ENCODE data around the gene KANSL3. TPM values are rescaled to one million over a fixed set of nuclear protein-coding genes. Genes with fewer than 3 reads are reported as not detected.
"Not testable (repeated sequence)": the region's sequence is repeated elsewhere in the genome, so short reads cannot be mapped to it uniquely, and the experiment has no call there.

The KANSL3 gene
- total RNA-seq, 1 donor from 2014 or later, result 36.3 TPM

DNA sequence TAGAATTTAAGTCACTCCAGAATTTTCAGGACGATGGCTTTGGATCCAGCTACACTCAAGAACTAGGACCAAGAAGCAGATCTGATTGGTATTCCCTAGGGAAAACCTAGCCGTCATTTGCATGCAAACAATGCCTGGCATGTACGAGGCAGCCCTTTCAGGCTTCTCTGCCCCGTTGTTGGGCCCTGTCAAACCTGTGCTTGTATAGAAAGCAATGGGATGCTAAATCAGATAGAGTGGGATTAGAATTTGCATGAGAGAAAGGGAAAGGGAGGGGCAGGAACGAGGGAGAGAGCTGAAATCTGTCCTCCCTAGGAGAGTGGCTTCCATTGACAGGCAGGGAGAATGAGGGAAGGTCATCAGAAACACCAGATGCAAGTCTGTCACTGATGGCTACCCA is 73.0 kb downstream of the KANSL3 start:
- no peak for DNase-seq (ENCODE audit: low spot score)
- Mint-ChIP-seq H3K4me1 (ENCODE audit: unreplicated experiment) (peaks cover 6% of the 10 kb centered on the region), H3K4me3 (ENCODE audit: unreplicated experiment) (no peak overlapping the region), H3K36me3 (ENCODE audit: low read depth, unreplicated experiment) (no peaks in the 10 kb centered on the region), H3K27me3 (ENCODE audit: unreplicated experiment) (no peaks in the 10 kb centered on the region), H3K27ac (ENCODE audit: unreplicated experiment) (no peak overlapping the region), H3K9me3 (ENCODE audit: unreplicated experiment) (no peaks in the 10 kb centered on the region)
- TF ChIP-seq, protein P1, sequence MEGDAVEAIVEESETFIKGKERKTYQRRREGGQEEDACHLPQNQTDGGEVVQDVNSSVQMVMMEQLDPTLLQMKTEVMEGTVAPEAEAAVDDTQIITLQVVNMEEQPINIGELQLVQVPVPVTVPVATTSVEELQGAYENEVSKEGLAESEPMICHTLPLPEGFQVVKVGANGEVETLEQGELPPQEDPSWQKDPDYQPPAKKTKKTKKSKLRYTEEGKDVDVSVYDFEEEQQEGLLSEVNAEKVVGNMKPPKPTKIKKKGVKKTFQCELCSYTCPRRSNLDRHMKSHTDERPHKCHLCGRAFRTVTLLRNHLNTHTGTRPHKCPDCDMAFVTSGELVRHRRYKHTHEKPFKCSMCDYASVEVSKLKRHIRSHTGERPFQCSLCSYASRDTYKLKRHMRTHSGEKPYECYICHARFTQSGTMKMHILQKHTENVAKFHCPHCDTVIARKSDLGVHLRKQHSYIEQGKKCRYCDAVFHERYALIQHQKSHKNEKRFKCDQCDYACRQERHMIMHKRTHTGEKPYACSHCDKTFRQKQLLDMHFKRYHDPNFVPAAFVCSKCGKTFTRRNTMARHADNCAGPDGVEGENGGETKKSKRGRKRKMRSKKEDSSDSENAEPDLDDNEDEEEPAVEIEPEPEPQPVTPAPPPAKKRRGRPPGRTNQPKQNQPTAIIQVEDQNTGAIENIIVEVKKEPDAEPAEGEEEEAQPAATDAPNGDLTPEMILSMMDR (IDR thresholded peaks at IDR 0.05; ENCODE audit: unreplicated experiment), result no peak

GRCh38 chr2:96564563-96564962 is 73.5 kb downstream of the KANSL3 start:
- no peak overlapping the region for H3K27ac Mint-ChIP-seq (ENCODE audit: unreplicated experiment)
- H3K4me3 Mint-ChIP-seq (ENCODE audit: unreplicated experiment), result no peak overlapping the region
- no peaks in the 10 kb centered on the region for H3K36me3 Mint-ChIP-seq (ENCODE audit: low read depth, unreplicated experiment)
- TF ChIP-seq, protein P1 (IDR thresholded peaks at IDR 0.05; ENCODE audit: unreplicated experiment), result no peak
- peaks cover 4% of the 10 kb centered on the region for H3K4me1 Mint-ChIP-seq (ENCODE audit: unreplicated experiment)
- DNase-seq (ENCODE audit: low spot score), result no peak
- no peaks in the 10 kb centered on the region for H3K27me3 Mint-ChIP-seq (ENCODE audit: unreplicated experiment)
- no peaks in the 10 kb centered on the region for H3K9me3 Mint-ChIP-seq (ENCODE audit: unreplicated experiment)

- DNase-seq (ENCODE audit: low spot score), result no peak
- no peak overlapping the region for H3K4me3 Mint-ChIP-seq (ENCODE audit: unreplicated experiment)
- no peaks in the 10 kb centered on the region for H3K36me3 Mint-ChIP-seq (ENCODE audit: low read depth, unreplicated experiment)
- H3K27ac Mint-ChIP-seq (ENCODE audit: unreplicated experiment), result no peak overlapping the region
- no peaks in the 10 kb centered on the region for H3K9me3 Mint-ChIP-seq (ENCODE audit: unreplicated experiment)
- H3K27me3 Mint-ChIP-seq (ENCODE audit: unreplicated experiment), result no peaks in the 10 kb centered on the region
- H3K4me1 Mint-ChIP-seq (ENCODE audit: unreplicated experiment), result no peaks in the 10 kb centered on the region
- TF ChIP-seq, protein P1 (IDR thresholded peaks at IDR 0.05; ENCODE audit: unreplicated experiment), result no peak
Measured at GRCh38 chr2:96564026-96564425, 74.1 kb downstream of the KANSL3 start.

- H3K27ac Mint-ChIP-seq (ENCODE audit: unreplicated experiment), result no peak overlapping the region
- no peaks in the 10 kb centered on the region for H3K9me3 Mint-ChIP-seq (ENCODE audit: unreplicated experiment)
- H3K4me1 Mint-ChIP-seq (ENCODE audit: unreplicated experiment), result no peaks in the 10 kb centered on the region
- peaks cover 6% of the 10 kb centered on the region for H3K27me3 Mint-ChIP-seq (ENCODE audit: unreplicated experiment)
- no peak for DNase-seq (ENCODE audit: low spot score)
- TF ChIP-seq, protein P1 (IDR thresholded peaks at IDR 0.05; ENCODE audit: unreplicated experiment), result no peak
- no peaks in the 10 kb centered on the region for H3K36me3 Mint-ChIP-seq (ENCODE audit: low read depth, unreplicated experiment)
- H3K4me3 Mint-ChIP-seq (ENCODE audit: unreplicated experiment), result no peak overlapping the region
Measured at GRCh38 chr2:96558485-96558884, 79.6 kb downstream of the KANSL3 start.

GRCh38 chr2:96558061-96558460 is 80.1 kb downstream of the KANSL3 start:
- DNase-seq (ENCODE audit: low spot score), result no peak
- Mint-ChIP-seq H3K27me3 (ENCODE audit: unreplicated experiment) (peaks cover 6% of the 10 kb centered on the region), H3K4me1 (ENCODE audit: unreplicated experiment) (no peaks in the 10 kb centered on the region), H3K4me3 (ENCODE audit: unreplicated experiment) (no peak overlapping the region), H3K36me3 (ENCODE audit: low read depth, unreplicated experiment) (no peaks in the 10 kb centered on the region), H3K27ac (ENCODE audit: unreplicated experiment) (no peak overlapping the region), H3K9me3 (ENCODE audit: unreplicated experiment) (no peaks in the 10 kb centered on the region)
- TF ChIP-seq, protein P1 (IDR thresholded peaks at IDR 0.05; ENCODE audit: unreplicated experiment), result no peak

DNA sequence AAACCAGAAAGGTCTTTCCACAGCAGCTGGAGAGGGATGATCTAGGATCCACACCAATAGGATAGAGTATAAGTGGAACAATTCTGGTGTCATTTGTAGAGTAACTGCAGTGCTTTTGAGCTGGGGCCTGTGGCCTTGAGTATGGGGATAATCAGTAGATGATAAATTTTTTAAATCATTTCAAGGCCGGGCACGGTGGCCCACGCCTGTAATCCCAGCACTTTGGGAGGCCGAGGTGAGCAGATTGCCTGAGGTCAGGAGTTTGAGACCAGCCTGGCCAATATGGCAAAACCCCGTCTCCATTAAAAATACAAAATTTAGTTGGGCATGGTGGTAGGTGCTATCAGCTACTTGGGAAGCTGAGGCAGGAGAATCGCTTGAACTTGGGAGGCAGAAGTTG is 80.7 kb downstream of the KANSL3 start:
- H3K27me3 Mint-ChIP-seq (ENCODE audit: unreplicated experiment); H3K27ac Mint-ChIP-seq (ENCODE audit: unreplicated experiment); H3K9me3 Mint-ChIP-seq (ENCODE audit: unreplicated experiment); H3K4me1 Mint-ChIP-seq (ENCODE audit: unreplicated experiment); H3K4me3 Mint-ChIP-seq (ENCODE audit: unreplicated experiment); H3K36me3 Mint-ChIP-seq (ENCODE audit: low read depth, unreplicated experiment); DNase-seq (ENCODE audit: low spot score): not testable (repeated sequence)
